HCT116 (cell line): ENCODE results near the gene TBC1D23. TPM values are rescaled to one million over a fixed set of nuclear protein-coding genes. Genes with fewer than 3 reads are reported as not detected.

ENCODE experiments used
- ATAC-seq: fragments of 200-7000 bp; cut with Tn5 transposase; 2 replicates; pipeline ENCODE4 v1.9.1; 2020; ENCODE audit warnings: mild to moderate bottlenecking, moderate library complexity
- BruUV-seq: library from RNA; stranded (reverse); fragments of 400-500 nt; replicated peaks from 2 replicates; lab custom pipeline; 2021; lab: Mats Ljungman, UMichigan
- CTCF ChIA-PET: fragments of 300-600 bp; sonication (Branson Sonifier 250); formaldehyde crosslinking; loops from one replicate; lab custom pipeline; 2021; ENCODE audit warnings: antibody characterized with exemption; lab: Charles Lee
- POLR2A ChIA-PET: fragments of 300-600, 350-600 bp; sonication (Branson Sonifier 250); formaldehyde crosslinking; loops from one replicate; lab custom pipeline; 2021; ENCODE audit warnings: antibody characterized with exemption; lab: Charles Lee
- RAD21 ChIA-PET, 2 experiments: fragments of 300-600 bp; sonication (Branson Sonifier 250); formaldehyde crosslinking; loops; one replicate each; lab custom pipeline; 2023; ENCODE audit warnings: low total read pairs in 2 of 2; ENCODE audit not compliant: uncharacterized antibody in 2 of 2, unreplicated experiment in 2 of 2, low non-redundant PET in 1 of 2; lab: Charles Lee
- DNase-seq: peaks from one replicate; pipeline ENCODE4 v3.0.0-alpha.2; 2010; ENCODE audit warnings: low read depth, low spot score
- H2AFZ ChIP-seq: fragments of 200-600 bp; shearing (Covaris generic), sonication (generic); 2 replicates; pipeline ENCODE4 v1.6.1; 2017; ENCODE audit warnings: low read depth, mixed run types, mixed read lengths, antibody characterized with exemption, low read length; ENCODE audit not compliant: poor library complexity, severe bottlenecking
- H3K27ac ChIP-seq: 2 replicates; pipeline ENCODE4 v1.5.1; 2012; ENCODE audit warnings: low read depth, low read length
- H3K27me3 ChIP-seq: fragments of 200-600 bp; sonication (generic); 2 replicates; pipeline ENCODE4 v1.6.1; 2016; ENCODE audit warnings: mixed run types, low read length, mixed read lengths; ENCODE audit not compliant: insufficient read depth
- H3K36me3 ChIP-seq, 2 experiments: fragments of 200-500 bp in 1 of 2; fragments of 200-600 bp in 1 of 2; sonication (Bioruptor generic) in 1 of 2; sonication (generic) in 1 of 2; 2 replicates each; pipeline versions ENCODE4 v1.5.1 to v1.6.1; 2014 to 2016; ENCODE audit warnings: low read length in 2 of 2, inconsistent platforms in 1 of 2, mixed read lengths in 1 of 2, mixed run types in 1 of 2; ENCODE audit not compliant: insufficient read depth in 2 of 2, control insufficient read depth in 1 of 2
- H3K4me1 ChIP-seq, 2 experiments: fragments of 200-600 bp in 1 of 2; sonication (generic) in 1 of 2; 2 replicates each; pipeline versions ENCODE4 v1.5.1 to v1.6.1; 2012 to 2017; ENCODE audit warnings: low read length in 2 of 2, inconsistent platforms in 1 of 2, mild to moderate bottlenecking in 1 of 2, mixed read lengths in 1 of 2, mixed run types in 1 of 2, moderate library complexity in 1 of 2; ENCODE audit not compliant: insufficient read depth in 2 of 2, control insufficient read depth in 1 of 2
- H3K4me2 ChIP-seq: fragments of 200-600 bp; sonication (generic); 2 replicates; pipeline ENCODE4 v1.6.1; 2017; ENCODE audit warnings: mixed run types, low read length, mixed read lengths
- H3K4me3 ChIP-seq, 2 experiments: fragments of 200-600 bp in 1 of 2; sonication (generic) in 1 of 2; replicated peaks in 1 of 2; 2 replicates each; pipeline ENCODE4 v1.5.1; 2011 to 2016; ENCODE audit warnings: low read length in 2 of 2, control low read depth in 1 of 2, low read depth in 1 of 2, mild to moderate bottlenecking in 1 of 2, mixed read lengths in 1 of 2, mixed run types in 1 of 2
- H3K79me2 ChIP-seq: fragments of 200-600 bp; sonication (generic); 2 replicates; pipeline ENCODE4 v1.6.1; 2017; ENCODE audit warnings: mild to moderate bottlenecking, mixed run types, low read length, moderate library complexity, mixed read lengths; ENCODE audit not compliant: insufficient read depth
- H3K9ac ChIP-seq: fragments of 200-600 bp; sonication (generic); 2 replicates; pipeline ENCODE4 v1.6.1; 2016; ENCODE audit warnings: low read length, mixed read lengths
- H3K9me2 ChIP-seq: fragments of 200-600 bp; sonication (generic), shearing (Covaris generic); 2 replicates; pipeline ENCODE4 v1.6.1; 2017; ENCODE audit warnings: mixed run types, mild to moderate bottlenecking, moderate library complexity; ENCODE audit not compliant: insufficient read depth
- H3K9me3 ChIP-seq, 2 experiments: fragments of 200-500 bp in 1 of 2; fragments of 200-600 bp in 1 of 2; sonication (Bioruptor generic) in 1 of 2; sonication (generic) in 1 of 2; 2 replicates each; pipeline ENCODE4 v1.6.1; 2014 to 2017; ENCODE audit warnings: low read length in 2 of 2, mixed read lengths in 2 of 2, inconsistent platforms in 1 of 2, low read depth in 1 of 2, mild to moderate bottlenecking in 1 of 2, mixed run types in 1 of 2, moderate library complexity in 1 of 2; ENCODE audit not compliant: control insufficient read depth in 1 of 2, insufficient read depth in 1 of 2
- H4K20me1 ChIP-seq: fragments of 200-600 bp; sonication (generic), shearing (Covaris generic); 2 replicates; pipeline ENCODE4 v1.6.1; 2017; ENCODE audit warnings: mixed run types, mild to moderate bottlenecking, moderate library complexity; ENCODE audit not compliant: insufficient read depth
- ATF3 ChIP-seq: IDR thresholded peaks from 2 replicates; pipeline ENCODE4 v1.6.1; 2012
- CBX3 ChIP-seq: IDR thresholded peaks from 2 replicates; pipeline ENCODE4 v1.6.1; 2012; ENCODE audit warnings: low read depth
- CEBPB ChIP-seq: IDR thresholded peaks from 2 replicates; pipeline ENCODE4 v1.6.1; 2012; ENCODE audit warnings: low read depth
- CTCF ChIP-seq, 3 experiments: fragments of 200-600 bp in 1 of 3; sonication (generic) in 1 of 3; IDR thresholded peaks in 2 of 3; conservative IDR thresholded peaks in 1 of 3; 2 replicates each; pipeline ENCODE4 v1.5.1; 2012 to 2017; ENCODE audit warnings: low read depth in 2 of 3, low read length in 2 of 3, antibody characterized with exemption in 1 of 3, borderline replicate concordance in 1 of 3, control low read depth in 1 of 3, mild to moderate bottlenecking in 1 of 3, mixed read lengths in 1 of 3, mixed run types in 1 of 3, moderate library complexity in 1 of 3; ENCODE audit not compliant: insufficient read depth in 1 of 3
- EGR1 ChIP-seq: IDR thresholded peaks from 2 replicates; pipeline ENCODE4 v1.6.1; 2012; ENCODE audit warnings: low read depth
- ELF1 ChIP-seq: IDR thresholded peaks from 2 replicates; pipeline ENCODE4 v1.6.1; 2012; ENCODE audit warnings: low read depth, borderline replicate concordance
- EZH2 ChIP-seq: fragments of 200-600 bp; sonication (generic); IDR thresholded peaks from 2 replicates; pipeline ENCODE4 v1.6.1; 2017; ENCODE audit warnings: antibody characterized with exemption, mixed run types
- EZH2phosphoT487 ChIP-seq: fragments of 200-600 bp; IDR thresholded peaks from 2 replicates; pipeline ENCODE4 v1.6.1; 2018; ENCODE audit warnings: antibody characterized with exemption, borderline replicate concordance
- FOSL1 ChIP-seq: IDR thresholded peaks from 2 replicates; pipeline ENCODE4 v1.6.1; 2012; ENCODE audit warnings: low read depth
- POLR2AphosphoS5 ChIP-seq: IDR thresholded peaks from 2 replicates; pipeline ENCODE4 v1.6.1; 2011; ENCODE audit warnings: mild to moderate bottlenecking, low read depth, low read length, moderate library complexity
- REST ChIP-seq: IDR thresholded peaks from 2 replicates; pipeline ENCODE4 v1.6.1; 2012; ENCODE audit warnings: low read depth
- SIN3A ChIP-seq: IDR thresholded peaks from 2 replicates; pipeline ENCODE4 v1.6.1; 2012; ENCODE audit warnings: low read depth
- SP1 ChIP-seq: IDR thresholded peaks from 2 replicates; pipeline ENCODE4 v1.6.1; 2012; ENCODE audit warnings: low read depth
- ZBTB33 ChIP-seq: IDR thresholded peaks from 2 replicates; pipeline ENCODE4 v1.6.1; 2011; ENCODE audit warnings: mild to moderate bottlenecking, low read length, moderate library complexity; ENCODE audit not compliant: insufficient replicate concordance; ENCODE audit errors: extremely low read depth
- intact Hi-C: fragments of 100-400 bp; cut with micrococcal nuclease; formaldehyde crosslinking; loops from 2 replicates; pipeline ENCODE4 v1.10.0; 2022
- total RNA-seq: library from RNA; stranded (reverse); gene quantifications from one replicate; pipeline ENCODE4 v1.2.1, GENCODE V29; 2021; ENCODE audit not compliant: unreplicated experiment

TBC1D23 gene
- total RNA-seq, 1 experiment from 2014 or later: 21.9 TPM

- intact Hi-C loops: no loop called here
- Histone ChIP-seq H3K9me3 (no peaks in the 10 kb centered on the region), H3K36me3 (no peaks in the 10 kb centered on the region), H3K4me1 (no peaks in the 10 kb centered on the region), H3K27me3 (no peaks in the 10 kb centered on the region), H3K9me2 (no peaks in the 10 kb centered on the region), H3K79me2 (no peaks in the 10 kb centered on the region), H2AFZ (no peak overlapping the region), H3K9ac (no peak overlapping the region)
- DNase-seq (no peak), ATAC-seq (no peak)
- CTCF ChIA-PET: no interaction called here
- POLR2A ChIA-PET: no interaction called here
- TF ChIP-seq FOSL1 (no peak), EZH2phosphoT487 (no peak)
- TF ChIP-seq, all 23 proteins: peak for 0
- Histone ChIP-seq H3K4me2 (no peak overlapping the region), H4K20me1 (no peaks in the 10 kb centered on the region), H3K27ac (no peak overlapping the region), H3K4me3 (no peak overlapping the region)
- RAD21 ChIA-PET: no interaction called here
- BruUV-seq: no TSS peak
These were observed 35.6 kb upstream of the TBC1D23 start for GRCh38 chr3:100225193-100225592.

- no TSS peak for BruUV-seq
- no peak overlapping the region for H3K9ac ChIP-seq
- ChIA-PET RAD21 (no interaction called here), POLR2A (no interaction called here), CTCF (no interaction called here)
- no peak overlapping the region for H2AFZ ChIP-seq
- no peaks in the 10 kb centered on the region for H3K4me1 ChIP-seq
- TF ChIP-seq ELF1 (no peak), ATF3 (no peak), CTCF (IDR thresholded peaks at IDR 0.05 in 2 of 3, conservative IDR thresholded peaks at IDR 0.05 in 1 of 3; ENCODE audit: borderline replicate concordance in 1 of 3, insufficient read depth in 1 of 3, low read depth in 2 of 3, low read length in 2 of 3) (no peak), POLR2AphosphoS5 (no peak), FOSL1 (no peak), REST (no peak), SIN3A (no peak), CBX3 (no peak), EZH2 (no peak), SP1 (no peak), EGR1 (no peak), ZBTB33 (no peak), CEBPB (no peak)
- H3K4me3 ChIP-seq: no peak overlapping the region
- DNase-seq (no peak), ATAC-seq (no peak)
- H3K36me3 ChIP-seq: no peaks in the 10 kb centered on the region
- H3K9me2 ChIP-seq: no peaks in the 10 kb centered on the region
- no peaks in the 10 kb centered on the region for H4K20me1 ChIP-seq
- no peaks in the 10 kb centered on the region for H3K79me2 ChIP-seq
- H3K9me3 ChIP-seq: no peaks in the 10 kb centered on the region
- no peak overlapping the region for H3K4me2 ChIP-seq
- no peak overlapping the region for H3K27ac ChIP-seq
- intact Hi-C loops: no loop called here
- H3K27me3 ChIP-seq: no peaks in the 10 kb centered on the region
These were observed 34.9 kb upstream of the TBC1D23 start for GRCh38 chr3:100225883-100226282.
